Activated gamma-delta T cell treated with Interleukin-2 at 50 U/mL for 16 hours (primary cell): ENCODE results near the gene MGAM2.

Source experiments
- DNase-seq: peaks from one replicate; pipeline ENCODE4 v3.0.0-alpha.2; 2020

Gene MGAM2

DNA sequence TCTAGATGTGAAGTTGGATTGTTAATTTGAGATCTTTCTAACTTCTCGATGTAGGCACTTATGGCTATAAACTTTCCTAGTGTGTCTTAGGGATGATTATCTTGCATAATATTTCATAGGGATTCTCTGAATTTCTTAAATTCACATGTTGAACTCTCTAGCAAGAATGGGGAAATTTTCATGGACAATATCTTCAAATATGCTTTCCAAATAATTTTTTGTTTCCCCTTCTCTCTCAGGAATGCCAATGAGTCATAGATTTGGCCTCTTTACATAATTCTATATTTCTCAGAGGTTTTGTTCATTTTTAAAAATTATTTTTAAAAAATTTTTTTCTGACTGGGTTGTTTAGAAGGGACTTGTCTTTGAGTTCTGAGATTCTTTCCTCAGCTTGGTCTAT lies 68.9 kb downstream of the MGAM2 start:
- no peak for DNase-seq

DNA sequence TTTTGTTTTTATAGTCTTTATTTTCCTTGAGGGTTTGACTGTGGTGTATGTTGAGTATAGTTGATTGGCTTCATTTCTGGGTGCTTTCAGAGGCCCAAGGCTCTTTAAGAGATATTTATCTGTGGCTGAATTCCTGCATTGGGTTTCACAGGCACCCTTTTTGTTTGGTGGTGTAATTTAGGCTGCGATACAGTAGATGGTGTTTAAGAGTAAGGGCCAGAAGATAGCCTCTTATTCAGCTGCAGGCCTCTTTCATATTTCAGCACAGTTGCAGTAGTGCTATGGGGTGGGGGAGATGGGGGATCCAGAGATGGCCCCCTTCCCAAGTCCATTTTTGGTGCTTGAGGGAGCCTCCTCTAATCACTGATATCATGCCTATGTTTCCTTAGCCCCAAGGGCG lies 69.7 kb downstream of the MGAM2 start:
- no peak for DNase-seq

DNA sequence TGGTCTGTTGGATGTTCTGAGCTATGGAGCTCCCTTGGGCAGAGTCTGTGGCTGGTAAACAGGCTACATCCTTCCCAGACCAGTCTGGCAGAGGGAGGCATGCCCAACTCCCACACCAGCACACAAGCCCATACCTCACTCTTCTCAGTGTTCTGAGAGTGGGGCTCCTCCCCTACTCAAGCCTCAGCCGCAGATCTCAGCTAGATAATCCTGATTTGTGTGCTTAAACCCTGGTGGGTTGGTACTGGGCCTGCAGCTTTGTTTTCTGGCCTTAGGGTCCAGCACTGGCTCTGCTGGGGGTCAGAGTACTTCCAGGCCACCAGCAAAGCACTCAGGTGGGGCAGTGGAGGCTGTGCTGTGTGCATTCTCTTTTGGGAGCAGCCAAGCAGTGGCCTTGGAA lies 70.4 kb downstream of the MGAM2 start:
- DNase-seq: no peak

DNA sequence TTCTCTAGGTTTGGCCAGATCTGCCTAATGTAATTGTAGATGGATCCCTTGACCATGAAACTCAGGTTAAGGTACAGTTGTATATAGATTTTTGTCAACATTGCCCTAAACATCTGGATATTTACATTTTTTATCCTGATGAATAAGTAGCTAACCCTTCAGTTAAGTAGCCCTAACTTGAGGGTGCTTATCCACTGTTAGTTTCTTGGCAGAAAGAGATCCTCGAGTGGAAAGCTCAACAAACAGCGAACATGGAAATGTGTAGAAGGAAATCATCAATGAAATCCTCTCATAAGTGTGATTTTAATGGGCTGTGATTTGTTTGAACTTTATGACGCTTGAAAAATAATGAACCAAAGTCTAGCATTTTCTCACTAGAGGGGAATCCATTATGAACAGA lies 73.6 kb downstream of the MGAM2 start:
- DNase-seq: no peak

DNA sequence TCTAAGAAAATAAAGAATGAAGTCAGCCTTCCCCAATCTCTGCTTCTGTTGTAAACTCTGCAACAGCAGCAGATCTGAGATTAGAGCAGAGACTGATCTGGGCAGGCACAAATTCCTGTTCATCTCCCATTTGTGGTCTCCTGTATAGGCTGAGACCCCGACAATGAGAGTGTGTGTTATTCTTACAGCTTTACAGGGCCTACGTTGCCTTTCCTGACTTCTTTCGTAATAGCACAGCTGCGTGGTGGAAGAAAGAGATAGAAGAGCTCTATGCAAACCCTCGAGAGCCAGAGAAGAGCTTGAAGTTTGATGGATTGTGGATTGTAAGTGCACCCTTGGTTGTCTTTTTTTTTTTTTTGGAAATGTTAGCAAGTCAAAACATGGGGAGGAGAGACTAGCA lies 74.3 kb downstream of the MGAM2 start:
- DNase-seq: no peak

DNA sequence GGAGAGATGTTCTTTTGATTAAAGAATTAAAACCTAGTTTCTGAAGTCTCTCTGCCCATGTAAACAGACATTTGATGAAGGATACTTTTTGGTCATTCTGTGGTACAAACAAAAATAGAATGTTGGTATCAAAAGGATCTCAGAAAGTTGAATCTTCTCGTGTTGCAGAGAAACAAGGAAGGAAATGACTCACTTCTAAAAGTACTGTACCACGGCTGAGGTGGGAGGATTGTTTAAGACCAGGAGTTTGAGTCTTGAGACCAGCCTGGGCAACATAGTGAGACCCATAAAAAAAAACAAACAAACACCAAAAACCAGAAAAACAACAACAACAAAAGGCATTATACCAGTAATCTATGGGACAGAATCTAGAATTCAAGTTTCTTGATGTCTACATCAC lies 76.6 kb downstream of the MGAM2 start:
- DNase-seq: no peak

DNA sequence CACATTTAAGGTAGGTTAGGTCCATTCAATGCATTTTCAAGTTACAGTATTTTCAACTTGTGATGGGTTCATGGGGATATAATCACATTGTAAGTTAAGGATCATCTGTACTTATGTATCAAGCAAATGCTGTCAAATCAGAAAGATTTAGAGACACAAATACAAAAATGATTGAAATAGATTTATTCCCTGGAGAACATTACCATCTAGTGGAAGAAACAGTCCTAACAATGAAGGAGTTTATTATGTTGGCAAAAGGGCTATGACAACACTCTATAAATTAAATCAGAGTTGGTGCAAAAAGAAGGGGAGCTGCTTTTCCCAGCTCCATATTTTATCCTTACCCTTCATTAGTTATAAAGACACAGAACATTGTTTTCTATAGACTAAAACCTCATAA lies 77.3 kb downstream of the MGAM2 start:
- DNase-seq: no peak

DNA sequence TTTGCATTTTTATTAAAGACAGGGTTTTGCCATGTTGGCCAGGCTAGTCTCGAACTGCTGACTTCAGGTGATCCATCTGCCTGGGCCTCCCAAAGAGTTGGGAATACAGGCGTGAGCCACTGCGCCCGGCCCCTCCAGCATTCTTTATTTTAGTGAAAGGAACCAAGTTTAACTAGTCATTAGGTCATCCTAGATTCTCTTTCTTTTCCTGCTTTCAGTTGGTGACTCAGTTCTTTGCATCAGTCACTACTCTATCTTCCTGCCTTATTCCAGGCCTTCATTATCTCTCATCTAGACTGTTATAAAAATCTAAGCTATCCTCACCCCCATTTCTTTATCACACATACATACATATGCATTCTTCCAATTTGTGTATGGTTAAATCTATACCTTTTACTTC lies 82.7 kb downstream of the MGAM2 start:
- DNase-seq: no peak

DNA sequence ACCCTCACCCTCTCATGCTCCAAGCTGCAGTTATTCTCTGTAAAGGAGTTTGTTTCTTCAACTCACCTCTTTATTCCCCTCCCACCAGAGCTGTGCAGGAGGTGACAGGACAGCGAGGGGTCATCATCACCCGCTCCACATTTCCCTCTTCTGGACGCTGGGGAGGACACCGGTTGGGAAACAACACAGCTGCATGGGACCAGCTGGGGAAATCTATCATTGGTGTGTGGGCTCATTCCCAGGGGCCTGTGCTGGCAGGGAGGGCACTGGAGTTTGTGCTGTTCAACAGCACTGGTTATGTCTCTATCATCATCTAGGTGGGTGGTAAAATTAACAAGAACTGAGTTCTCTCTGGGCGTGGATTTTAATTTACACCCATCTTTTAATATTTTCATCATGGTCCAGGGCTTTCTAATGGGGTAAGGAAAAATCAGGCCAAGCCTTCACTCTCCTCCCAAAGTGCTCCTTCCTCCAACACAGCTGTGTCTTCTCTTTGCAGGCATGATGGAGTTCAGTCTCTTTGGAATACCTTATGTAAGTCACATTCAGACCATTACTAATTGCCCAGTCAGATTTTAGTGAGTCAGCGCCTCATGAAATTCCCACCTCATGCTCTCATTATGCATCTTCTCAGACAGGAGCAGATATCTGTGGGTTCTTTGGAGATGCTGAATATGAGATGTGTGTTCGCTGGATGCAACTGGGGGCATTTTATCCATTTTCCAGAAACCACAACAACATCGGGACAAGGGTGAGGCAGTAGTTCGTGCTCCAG lies 84.7 kb downstream of the MGAM2 start:
- no peak for DNase-seq

DNA sequence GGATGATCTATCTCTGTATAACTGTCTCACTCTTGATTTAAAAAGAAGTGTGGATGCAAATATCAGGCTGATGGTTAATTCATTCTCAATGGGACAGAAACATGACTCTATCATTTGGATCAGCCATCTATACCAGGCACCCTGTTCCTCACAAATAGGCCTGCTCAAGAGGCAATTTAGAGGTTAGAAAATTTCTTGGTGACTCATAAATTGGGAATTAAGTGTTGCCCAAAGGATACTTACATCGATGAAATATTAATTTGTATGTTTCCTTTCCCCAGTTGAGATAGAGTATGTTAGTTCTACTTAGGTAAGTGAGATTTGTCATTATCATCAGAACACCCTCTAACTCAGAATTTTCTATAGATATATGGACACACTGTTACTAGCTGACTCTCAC lies 88.7 kb downstream of the MGAM2 start:
- no peak for DNase-seq

DNA sequence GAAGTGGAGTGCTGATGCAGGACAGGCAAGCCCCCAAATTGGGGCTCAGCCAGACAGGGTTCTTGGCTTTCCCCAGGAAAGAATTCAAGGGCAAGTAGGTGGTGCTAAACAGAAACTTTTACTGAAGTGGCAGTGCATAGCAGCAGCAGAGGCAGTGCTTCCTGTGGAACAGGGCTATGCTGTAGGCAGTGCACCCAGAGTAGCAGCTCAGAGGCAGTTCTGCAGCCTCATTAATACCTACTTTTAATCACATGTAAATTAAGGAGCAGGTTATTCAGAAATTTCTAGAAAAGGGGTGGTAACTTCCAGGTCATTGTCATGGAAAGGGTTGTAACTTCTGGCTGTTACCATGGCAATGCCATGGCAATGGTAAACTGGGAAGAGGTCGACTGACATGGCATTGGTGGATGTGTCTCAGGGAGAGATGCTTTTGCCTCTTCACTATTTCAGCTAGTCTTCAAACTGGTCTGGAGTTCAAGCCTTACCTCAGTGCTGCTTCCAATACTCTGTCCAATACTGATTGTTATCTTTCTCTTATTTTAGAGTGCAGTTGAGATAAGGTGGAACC lies 117.1 kb downstream of the MGAM2 start:
- no peak for DNase-seq

DNA sequence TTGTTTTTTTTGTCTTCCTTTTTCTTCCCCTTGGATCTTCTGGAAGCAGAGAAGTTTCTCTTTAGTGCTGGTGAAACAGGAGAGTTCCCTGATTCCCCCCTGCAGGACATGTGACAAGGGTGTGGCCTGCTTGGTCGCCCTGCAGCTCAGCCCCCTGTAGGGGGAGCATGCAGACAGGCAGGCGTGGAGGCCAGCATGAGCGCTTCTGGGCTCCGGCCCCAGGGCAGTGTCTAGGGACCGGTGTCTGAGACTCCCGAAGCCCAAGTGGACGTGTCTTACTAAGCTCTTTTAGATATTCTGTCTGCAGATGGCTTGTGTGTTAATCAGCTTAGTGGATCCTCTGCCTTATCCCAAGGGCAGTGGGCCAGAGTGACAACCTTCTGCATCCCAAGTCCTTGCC lies 120.2 kb downstream of the MGAM2 start:
- no peak for DNase-seq

DNA sequence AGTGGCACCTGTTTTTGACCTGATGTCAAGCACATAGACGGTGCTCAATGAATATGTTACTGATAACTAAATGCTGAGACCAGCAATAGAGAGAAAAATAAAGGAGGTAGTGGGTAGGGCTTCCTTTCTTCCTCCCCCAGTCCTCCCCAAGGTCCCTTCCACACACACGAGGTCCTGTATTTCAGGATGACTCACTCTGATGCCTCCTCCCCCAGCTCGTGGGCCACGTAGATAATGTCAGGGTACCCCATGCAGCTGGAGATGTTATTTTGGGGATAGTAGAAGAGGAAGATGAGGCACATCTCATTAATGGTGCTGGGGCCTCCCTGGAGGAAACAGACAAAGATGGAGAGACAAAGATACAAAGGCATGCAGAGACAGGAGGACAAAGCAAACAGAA lies 129.0 kb downstream of the MGAM2 start:
- no peak for DNase-seq

DNA sequence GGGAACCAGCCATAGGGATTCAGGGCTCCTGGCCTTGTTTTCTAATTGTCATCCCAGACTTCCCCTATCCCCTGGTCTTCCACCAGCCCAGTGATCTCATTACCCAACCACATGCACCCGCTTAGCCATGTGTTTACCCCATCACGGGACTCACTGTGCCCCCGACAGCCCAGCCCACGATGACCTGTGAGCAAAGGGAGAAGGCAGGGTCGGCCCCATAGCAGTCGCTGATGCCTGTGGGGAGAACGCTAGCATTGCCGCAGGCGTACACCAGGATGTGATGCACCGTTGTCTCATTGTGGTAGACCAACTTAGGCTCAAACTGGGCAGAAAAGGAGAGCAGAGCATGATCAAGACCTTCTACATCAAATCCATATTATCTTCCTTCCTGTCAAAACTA lies 132.3 kb downstream of the MGAM2 start:
- DNase-seq: no peak

DNA sequence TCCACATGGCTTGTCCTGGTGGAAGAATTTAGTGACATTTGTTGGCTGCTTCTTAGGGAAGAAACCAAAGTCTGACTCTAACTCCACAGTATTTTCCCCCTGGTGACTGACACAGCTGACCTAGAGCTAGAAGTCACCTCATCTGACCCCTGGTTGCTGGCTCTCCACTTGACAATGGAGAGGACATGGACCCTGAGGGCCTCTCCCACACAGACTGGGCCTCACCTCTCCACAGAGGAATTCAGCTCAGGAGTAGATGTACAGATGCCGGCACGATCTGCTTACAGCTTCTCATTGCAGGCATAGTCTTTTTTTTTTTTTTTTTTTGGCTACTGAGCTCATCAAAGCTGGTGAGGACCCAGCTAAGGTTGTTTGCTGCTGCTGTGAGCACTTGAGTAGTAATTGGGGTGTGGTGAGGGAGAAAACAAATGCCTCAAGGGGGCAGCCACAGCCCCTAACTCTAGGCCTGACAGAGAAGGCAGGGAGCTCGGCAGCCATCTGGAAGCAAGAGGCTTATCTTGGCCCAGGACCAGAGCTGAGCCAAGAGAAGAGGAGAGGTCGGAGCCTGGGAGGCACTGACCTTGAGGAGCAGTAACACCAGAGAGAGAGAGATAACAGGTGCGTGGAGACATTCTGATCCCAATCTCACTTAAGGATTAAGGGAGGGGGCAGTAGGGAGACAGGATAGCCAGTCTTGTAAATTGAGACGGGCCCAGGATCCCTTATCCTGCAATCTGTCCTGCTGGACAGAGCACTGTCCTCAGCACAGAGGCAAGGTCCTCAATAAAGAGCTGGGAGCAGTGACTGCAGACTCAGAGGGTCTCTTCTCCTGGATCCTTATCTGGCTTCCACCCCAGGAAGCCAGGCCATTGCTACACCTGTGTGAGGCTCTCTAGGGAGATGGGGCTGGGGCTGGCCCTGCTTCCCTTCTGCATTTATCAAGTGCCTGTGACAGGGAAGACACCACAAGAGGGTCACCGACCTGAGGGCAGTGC lies 136.9 kb downstream of the MGAM2 start:
- DNase-seq: no peak

DNA sequence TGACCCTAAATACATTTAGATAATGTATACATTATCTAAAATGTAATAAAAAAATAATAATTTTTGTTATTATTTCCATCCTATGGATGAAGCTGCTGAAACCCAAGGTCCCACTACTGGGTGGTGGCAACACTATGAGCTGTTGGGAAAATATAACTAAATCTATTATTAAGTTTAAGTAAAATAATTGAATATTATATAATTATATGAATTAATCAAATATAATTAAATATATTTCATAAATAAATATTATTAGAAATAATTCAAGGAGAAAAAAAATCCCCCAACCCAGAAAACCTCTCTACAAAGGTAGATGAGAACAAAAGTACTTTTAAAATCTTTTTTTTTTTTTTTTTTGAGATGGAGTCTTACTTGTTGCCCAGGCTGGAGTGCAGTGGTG lies 138.4 kb downstream of the MGAM2 start:
- no peak for DNase-seq

DNA sequence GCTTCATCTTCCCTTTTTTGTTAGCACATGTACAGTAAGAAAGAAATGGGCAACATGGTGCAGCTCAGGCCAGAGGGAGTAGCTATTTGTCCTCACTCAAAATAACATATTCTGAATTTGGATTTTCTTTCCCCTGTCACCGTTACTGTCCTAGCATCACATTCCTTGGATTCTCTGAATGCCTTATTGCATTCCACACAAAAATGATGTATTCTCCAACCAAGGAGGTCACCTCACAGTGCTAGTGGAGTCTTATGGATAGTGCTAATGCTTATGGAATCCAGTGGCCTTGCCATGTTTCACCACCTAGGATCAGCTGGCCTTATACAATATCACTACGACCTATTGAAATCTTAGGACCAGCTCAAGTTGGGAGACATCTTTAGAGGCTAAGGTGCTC lies 139.2 kb downstream of the MGAM2 start:
- DNase-seq: no peak

DNA sequence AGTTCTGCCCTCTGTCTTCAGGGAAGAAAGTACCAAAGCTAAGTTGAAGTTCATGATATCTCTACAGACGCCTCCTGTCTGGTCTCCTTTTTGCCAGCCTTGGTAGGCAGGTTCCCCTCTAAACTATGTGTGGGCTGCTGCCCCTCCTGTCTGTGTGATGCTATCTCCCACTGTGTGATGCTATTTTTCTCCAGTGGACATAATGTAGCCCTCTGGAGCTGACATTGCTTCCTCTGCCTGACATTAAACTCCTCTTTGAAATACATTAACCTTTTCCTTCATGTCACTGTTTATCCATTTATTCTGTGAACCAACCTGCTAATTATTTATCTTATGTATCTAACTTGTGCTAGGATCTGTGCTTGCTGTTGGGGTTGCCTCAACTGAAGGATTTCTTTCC lies 146.4 kb downstream of the MGAM2 start, which contains the start of gene PRSS58:
Gene PRSS58 (minus strand): TSS at position 101 of the 400 bp plus-strand sequence. CDS start 351 bp downstream, outside the sequence.
- no peak for DNase-seq

DNA sequence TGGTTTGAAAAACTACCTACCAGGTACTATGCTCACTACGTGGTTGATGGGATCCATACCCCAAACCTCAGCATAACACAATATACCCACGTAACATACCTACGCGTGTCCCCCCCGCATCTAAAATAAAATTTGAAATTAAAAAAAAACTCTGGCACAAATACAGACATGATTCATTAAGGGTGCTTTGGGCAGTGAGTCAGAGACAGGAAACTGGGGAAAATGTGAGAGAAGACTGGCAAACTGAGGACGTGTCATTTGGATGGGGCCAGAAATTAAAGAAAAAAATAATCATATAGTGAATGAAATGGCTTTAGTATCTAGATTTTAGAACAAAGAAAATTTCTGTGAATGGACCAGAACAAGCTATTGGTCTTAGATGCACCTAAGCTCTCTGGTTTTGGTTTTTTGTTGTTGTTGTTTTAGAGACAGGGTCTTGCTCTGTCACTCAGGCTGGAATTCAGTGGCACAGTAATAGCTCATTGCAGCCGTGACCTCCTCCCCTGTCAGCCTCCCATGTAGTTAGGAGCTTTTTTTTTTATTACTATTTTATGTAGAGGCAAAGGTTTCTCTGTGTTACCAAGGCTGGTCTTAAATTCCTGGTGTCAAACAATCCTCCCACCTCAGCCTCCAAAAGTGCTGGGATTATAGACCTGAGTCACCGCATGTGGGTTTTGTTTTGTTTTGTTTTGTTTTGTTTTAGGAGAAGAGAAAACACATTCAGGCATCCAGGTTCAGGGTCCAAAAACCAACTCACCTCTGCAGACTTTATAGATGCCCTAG lies 152.3 kb downstream of the MGAM2 start:
- DNase-seq: no peak
